Mesothelial cell of epicardium (in vitro differentiated cells): ENCODE data around the gene OPCML. TPM values are rescaled to one million over a fixed set of nuclear protein-coding genes. Genes with fewer than 3 reads are reported as not detected.

Experiments
- DNase-seq, 2 experiments: peaks; one replicate each; pipeline ENCODE4 v3.0.0; 2021; ENCODE audit warnings: low spot score in 2 of 2; ENCODE audit not compliant: unreplicated experiment in 2 of 2
- H3K27ac Mint-ChIP-seq: 2 replicates; pipeline ENCODE4 v1.8.0; 2021; ENCODE audit warnings: mixed read lengths
- H3K27me3 Mint-ChIP-seq: 2 replicates; pipeline ENCODE4 v1.8.0; 2021; ENCODE audit warnings: low read depth, mixed read lengths
- H3K36me3 Mint-ChIP-seq: 2 replicates; pipeline ENCODE4 v1.8.0; 2021; ENCODE audit warnings: mixed read lengths
- H3K4me1 Mint-ChIP-seq: 2 replicates; pipeline ENCODE4 v1.8.0; 2021; ENCODE audit warnings: mixed read lengths
- H3K4me3 Mint-ChIP-seq: 2 replicates; pipeline ENCODE4 v1.8.0; 2021; ENCODE audit warnings: mild to moderate bottlenecking, moderate library complexity, mixed read lengths
- H3K9me3 Mint-ChIP-seq: 2 replicates; pipeline ENCODE4 v1.8.0; 2021; ENCODE audit warnings: mixed read lengths
- total RNA-seq: library from RNA; stranded (reverse); gene quantifications from 3 replicates; pipeline ENCODE4 v1.2.1, GENCODE V29; 2021
- TF ChIP-seq, protein P1 (sequence below): fragments of 200-600 bp; sonication (generic); IDR thresholded peaks from one replicate; pipeline ENCODE4 v1.5.0; 2021; ENCODE audit warnings: antibody characterized with exemption; ENCODE audit not compliant: unreplicated experiment

The OPCML gene
- total RNA-seq, 1 donor from 2014 or later: 3.0 TPM

DNA sequence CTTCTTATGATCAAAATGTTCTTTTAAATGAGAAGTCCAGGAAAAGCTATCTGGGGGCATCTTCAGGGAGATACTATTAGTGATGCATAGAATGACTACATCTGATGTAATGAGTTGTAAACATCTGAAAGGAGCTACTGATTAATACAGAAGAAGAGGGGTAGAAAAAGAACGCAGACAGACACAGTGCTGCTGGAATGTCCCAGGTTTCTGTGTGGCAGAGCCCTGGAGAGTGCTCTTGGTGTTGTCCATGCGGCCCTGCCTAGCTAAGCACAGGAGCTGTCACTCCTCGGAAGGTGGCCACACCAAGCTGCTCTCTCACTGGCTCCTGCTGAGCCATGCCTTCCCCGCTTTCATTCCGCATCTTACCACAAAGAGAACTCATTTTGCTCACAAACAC is 768.8 kb downstream of the OPCML start:
- DNase-seq: no peak
- Mint-ChIP-seq H3K36me3 (no peaks in the 10 kb centered on the region), H3K9me3 (peaks cover 23% of the 10 kb centered on the region), H3K27ac (no peak overlapping the region), H3K27me3 (peaks cover 5% of the 10 kb centered on the region), H3K4me1 (no peaks in the 10 kb centered on the region), H3K4me3 (no peak overlapping the region)
- TF ChIP-seq, protein P1, sequence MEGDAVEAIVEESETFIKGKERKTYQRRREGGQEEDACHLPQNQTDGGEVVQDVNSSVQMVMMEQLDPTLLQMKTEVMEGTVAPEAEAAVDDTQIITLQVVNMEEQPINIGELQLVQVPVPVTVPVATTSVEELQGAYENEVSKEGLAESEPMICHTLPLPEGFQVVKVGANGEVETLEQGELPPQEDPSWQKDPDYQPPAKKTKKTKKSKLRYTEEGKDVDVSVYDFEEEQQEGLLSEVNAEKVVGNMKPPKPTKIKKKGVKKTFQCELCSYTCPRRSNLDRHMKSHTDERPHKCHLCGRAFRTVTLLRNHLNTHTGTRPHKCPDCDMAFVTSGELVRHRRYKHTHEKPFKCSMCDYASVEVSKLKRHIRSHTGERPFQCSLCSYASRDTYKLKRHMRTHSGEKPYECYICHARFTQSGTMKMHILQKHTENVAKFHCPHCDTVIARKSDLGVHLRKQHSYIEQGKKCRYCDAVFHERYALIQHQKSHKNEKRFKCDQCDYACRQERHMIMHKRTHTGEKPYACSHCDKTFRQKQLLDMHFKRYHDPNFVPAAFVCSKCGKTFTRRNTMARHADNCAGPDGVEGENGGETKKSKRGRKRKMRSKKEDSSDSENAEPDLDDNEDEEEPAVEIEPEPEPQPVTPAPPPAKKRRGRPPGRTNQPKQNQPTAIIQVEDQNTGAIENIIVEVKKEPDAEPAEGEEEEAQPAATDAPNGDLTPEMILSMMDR: no peak

DNA sequence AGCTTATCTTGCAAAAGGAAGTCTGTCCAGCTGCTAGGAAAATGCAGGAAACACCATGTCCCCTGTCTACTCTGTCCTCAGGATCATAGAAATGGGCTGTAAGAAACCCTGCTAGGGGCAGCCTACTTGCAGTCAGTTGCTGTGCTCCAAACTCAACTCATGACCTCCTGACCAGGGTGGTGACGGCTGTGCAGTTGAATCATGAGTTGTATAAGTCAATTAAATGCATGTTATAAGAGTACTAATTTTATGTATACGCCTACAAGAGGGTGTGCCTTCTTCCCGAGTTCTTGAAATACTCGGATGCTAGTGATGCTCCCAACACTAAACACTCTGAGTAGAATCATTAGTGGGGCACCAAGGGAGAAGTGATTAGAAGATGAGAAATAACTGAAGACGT is 776.4 kb downstream of the OPCML start:
- no peaks in the 10 kb centered on the region for H3K36me3 Mint-ChIP-seq
- H3K4me3 Mint-ChIP-seq: no peak overlapping the region
- TF ChIP-seq, protein P1: no peak
- no peak for DNase-seq
- no peaks in the 10 kb centered on the region for H3K4me1 Mint-ChIP-seq
- no peak overlapping the region for H3K27ac Mint-ChIP-seq
- peaks cover 27% of the 10 kb centered on the region for H3K9me3 Mint-ChIP-seq
- H3K27me3 Mint-ChIP-seq: peaks cover 17% of the 10 kb centered on the region

DNA sequence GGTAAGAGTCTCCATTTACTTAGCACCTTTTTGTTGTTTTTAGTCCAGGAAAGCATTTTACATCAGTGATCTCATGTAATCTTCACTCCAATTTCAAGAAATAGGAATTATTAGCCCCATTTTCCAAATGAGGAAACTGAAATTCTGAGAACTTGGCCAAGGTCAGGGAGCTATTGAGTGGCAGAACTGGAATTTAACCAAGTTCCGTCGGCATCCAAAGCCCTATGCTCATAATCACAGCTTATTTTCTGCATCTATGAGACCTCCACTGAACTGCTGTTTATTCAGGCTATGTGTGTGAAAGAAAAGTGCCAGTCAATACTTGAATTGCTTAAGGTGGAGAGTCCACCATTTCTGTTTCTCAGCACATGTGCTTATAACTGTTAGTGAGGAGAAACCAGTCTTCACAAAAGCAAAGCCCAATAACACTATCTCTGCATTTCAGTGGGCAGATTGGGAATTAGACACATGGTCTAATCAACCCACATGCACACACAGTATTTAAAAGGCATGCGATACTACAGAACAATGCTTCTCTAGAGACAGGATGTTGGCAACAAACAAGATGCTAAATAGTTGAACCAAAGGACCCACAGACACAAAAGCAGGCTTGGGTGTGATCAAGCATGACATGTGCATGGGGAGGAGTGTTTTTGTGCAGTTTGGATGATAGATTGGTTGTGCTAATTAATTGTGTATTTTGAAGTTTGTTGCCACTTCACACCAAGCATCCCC is 780.6 kb downstream of the OPCML start:
- H3K4me1 Mint-ChIP-seq: no peaks in the 10 kb centered on the region
- DNase-seq: no peak

DNA sequence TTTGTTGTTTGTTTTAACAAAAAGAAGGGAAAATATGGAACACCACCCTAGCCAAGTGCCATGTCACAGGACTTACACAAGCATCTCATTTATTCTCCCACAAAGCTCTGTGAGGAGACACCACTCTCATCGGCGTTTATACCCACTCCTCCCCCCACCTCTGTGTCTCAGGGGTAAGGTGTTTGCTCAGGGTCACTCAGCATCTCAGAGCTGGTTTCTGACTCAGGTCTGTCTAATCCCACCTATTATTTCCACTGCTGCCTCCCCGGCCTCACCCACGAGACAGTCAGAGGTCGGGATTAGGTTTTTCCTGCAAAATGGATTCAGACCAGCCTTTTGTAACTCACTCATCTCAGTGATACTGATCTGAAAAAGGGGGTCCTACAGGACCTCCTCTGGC is 786.0 kb downstream of the OPCML start:
- H3K27ac Mint-ChIP-seq: no peak overlapping the region
- DNase-seq: no peak
- no peaks in the 10 kb centered on the region for H3K36me3 Mint-ChIP-seq
- H3K9me3 Mint-ChIP-seq: no peaks in the 10 kb centered on the region
- H3K4me1 Mint-ChIP-seq: no peaks in the 10 kb centered on the region
- no peak overlapping the region for H3K4me3 Mint-ChIP-seq
- TF ChIP-seq, protein P1: no peak
- H3K27me3 Mint-ChIP-seq: peaks cover 30% of the 10 kb centered on the region

More for the DNA sequence above, 780.6 kb downstream of the OPCML start:
- Mint-ChIP-seq H3K27me3 (peaks cover 32% of the 10 kb centered on the region), H3K27ac (no peak overlapping the region), H3K36me3 (no peaks in the 10 kb centered on the region), H3K9me3 (peaks cover 5% of the 10 kb centered on the region), H3K4me3 (no peak overlapping the region)
- TF ChIP-seq, protein P1: no peak

DNA sequence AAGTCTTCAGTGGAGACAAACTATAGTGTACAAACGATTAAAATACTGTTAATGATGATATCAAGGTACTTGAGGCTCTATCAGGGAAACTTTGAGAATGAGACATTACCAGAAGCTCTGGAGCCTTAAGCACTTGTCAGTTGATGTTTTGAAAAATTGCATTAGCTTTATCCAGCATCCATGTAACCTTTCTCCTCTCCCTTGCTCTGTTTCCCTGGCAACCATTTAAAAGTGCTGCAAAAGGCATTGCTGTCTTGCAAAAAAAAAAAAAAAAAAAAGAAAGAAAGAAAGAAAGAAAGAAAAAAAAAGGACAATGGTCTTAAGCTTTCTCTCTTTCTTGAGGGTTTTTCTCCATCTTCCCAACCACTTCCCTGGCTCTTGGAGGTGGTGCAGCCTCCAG is 787.0 kb downstream of the OPCML start:
- no peak overlapping the region for H3K4me3 Mint-ChIP-seq
- no peak for DNase-seq
- H3K27ac Mint-ChIP-seq: no peak overlapping the region
- H3K36me3 Mint-ChIP-seq: no peaks in the 10 kb centered on the region
- no peaks in the 10 kb centered on the region for H3K4me1 Mint-ChIP-seq
- H3K27me3 Mint-ChIP-seq: peaks cover 25% of the 10 kb centered on the region
- TF ChIP-seq, protein P1: no peak
- no peaks in the 10 kb centered on the region for H3K9me3 Mint-ChIP-seq
